ENCODE measurements around the gene RAB26.
"Not testable (repeated sequence)": the region's sequence is repeated elsewhere in the genome, so short reads cannot be mapped to it uniquely, and the experiment has no call there.

Gene RAB26

DNA sequence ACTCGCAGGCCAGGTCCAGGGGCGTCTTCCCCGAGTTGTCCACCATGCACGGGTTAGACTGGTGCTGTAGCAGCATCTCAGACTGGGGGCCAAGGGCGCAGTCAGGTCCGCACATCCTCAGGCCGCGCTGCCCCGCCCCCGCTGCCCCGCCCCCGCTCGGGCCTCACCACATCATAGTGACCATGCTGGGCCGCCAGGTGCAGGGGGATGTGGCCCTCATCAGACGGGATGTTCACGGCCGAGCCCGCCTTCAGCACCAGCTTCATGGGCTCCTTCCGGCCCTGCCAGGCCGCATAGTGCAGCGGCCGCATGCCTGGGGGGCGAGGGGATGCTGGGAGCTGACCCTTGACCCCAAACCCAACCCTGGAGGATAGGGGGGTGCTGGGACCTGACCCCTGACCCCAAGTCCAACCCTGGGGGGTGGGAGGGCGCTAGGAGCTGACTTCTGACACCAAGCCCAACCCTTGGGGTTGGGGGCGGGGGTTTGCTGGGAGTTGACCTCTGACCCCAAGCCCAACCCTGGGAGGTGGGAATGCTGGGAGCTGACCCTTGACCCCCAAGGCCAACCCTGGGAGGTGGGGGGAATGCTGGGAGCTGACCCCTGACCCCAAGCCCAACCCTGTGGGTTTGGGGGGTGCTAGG lies 40.9 kb downstream of the RAB26 start:
- Histone ChIP-seq H3K27ac (no peak overlapping the region), H3K4me3 (no peak overlapping the region)

DNA sequence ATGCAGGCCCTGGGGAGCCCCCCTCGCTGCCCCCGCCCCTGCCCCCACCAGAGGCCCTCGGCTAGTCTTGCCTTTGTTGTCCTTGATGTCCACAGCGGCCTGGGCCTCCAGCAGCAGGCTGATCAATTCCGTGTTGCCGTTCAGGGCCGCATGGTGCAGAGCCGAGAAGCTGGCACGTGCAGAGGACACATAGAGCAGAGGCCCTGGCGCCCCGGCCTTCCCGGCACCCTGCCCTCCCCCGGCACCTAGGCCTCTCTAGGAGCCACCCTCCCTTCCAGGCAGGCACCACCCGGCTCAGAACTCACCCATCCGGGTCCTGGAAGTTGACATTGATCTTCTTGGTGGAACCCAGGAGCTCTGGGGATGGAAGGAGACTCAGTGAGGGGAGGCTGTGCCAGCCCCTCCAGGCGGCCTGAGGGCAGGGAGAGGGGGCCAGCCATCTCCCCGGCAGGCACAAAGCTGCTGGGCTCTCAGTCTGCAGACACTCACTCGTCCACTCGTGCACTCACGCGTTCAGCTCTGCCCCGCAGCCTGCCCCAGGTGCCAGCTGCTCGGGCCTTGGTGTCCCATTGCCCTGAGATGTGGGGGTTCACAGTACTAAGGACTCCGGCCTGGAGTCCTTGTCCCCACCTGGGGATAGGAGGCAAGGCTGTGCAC lies 41.7 kb downstream of the RAB26 start:
- Histone ChIP-seq H3K27ac (no peak overlapping the region), H3K4me3 (no peak overlapping the region)

DNA sequence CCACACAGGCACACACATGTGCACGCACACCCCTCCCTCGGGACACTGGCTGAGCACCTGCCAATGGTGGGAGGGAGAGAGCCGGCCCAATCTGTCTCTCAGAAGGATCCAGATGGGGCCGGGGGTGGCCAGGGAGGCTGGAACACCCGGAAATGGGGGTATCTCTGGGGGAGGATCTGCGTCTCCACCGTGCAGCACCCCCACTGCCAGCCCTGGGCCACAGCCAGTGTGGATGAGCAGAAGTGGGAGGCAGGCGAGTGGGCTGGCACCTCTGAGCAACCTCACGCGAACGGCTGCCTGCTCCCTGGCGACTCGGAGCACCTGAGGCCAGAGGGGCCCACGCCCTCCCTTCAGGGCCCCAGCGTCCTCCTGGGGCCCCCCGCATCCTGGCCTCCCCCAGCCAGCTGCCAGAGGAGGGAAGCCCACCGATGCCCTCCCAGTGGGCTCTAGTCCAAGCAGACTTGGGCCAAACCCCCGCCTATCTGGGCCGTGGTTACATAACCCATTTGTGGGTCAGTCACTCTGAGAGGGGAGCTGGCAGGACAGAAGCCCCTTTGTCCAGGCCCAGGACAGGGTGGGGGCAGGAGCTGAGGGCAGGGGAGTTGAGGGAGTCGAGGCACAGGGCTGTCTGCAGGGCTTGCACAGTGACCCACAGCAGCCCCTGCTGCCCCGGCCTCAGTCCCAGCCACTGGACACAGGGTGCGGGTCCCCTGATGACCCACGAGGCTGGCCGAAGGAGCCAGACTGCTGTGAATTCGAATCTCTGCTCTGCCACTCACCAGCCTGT lies 42.4 kb downstream of the RAB26 start:
- H3K4me3 ChIP-seq = no peak overlapping the region
- H3K27ac ChIP-seq = no peak overlapping the region

DNA sequence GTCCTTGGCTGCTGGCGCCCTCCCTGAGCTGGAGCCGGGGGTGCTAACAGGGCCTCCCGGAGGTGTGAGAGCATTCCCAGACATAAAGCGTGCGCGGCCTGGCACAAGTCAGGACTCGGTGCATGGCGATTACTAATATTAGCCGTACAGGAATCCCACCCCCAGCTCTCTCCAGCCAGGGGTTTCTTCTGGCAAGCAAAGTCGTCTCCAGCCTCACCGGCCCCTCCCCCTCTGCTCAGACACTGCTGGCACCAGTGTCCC lies 43.0 kb downstream of the RAB26 start:
- H3K4me3 ChIP-seq = no peak overlapping the region
- H3K27ac ChIP-seq = no peak overlapping the region

DNA sequence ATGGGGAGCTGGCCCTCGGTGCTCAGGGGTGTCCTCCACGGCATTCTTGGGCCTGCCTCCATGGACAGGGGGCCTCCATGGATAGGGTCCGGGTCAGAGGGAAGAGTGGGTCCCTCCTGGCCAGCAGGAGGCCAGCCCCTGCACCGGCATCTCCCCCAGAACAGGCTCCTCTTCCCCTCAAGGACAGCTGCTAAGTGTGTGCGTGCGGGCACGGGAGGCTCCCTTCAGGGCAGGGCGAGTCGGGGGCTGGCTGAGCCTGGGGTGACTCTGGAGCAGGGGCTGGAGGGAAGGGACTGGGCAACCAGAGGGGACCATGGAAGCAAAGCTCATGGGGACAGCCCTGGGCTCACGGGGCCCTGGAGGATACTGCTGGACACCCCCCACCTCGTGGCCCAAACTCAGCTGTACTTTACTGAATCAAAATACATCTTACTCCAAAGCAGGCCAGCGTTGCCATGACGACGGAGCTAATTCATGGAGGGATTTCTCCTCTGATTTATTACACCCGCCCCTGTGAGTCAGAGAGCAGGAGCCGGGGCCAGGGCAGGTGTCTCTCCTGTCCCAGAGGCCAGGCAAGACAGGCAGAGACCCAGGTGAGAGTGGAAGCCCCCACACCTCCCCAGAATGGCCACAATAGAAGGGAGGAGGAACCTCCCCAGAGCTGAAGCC lies 45.9 kb downstream of the RAB26 start:
- H3K4me3 ChIP-seq = no peak overlapping the region
- H3K27ac ChIP-seq = no peak overlapping the region

DNA sequence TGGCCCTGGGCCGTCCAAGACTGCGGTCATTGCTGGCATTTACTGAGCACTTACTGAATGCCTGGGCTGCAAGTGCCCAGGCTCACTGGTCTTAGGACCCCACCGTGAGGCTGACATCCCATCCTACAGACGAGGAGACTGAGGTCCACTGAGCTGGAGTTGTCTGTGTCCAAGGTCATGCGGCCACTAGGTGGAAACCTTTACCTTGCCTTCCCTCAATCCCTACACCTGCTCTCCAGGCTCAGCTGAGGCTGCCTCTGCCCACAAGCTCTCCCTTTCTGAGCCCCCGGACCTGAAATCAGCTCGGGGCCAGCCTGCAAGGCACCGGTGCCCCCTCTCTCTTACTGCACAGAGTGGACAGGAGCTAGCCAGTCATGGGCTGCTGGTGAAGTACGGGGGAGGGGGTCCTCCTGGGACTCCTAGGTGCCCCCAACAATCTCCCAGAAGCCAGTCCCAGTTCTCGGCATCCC lies 46.5 kb downstream of the RAB26 start:
- Histone ChIP-seq H3K27ac (no peak overlapping the region), H3K4me3 (no peak overlapping the region)

DNA sequence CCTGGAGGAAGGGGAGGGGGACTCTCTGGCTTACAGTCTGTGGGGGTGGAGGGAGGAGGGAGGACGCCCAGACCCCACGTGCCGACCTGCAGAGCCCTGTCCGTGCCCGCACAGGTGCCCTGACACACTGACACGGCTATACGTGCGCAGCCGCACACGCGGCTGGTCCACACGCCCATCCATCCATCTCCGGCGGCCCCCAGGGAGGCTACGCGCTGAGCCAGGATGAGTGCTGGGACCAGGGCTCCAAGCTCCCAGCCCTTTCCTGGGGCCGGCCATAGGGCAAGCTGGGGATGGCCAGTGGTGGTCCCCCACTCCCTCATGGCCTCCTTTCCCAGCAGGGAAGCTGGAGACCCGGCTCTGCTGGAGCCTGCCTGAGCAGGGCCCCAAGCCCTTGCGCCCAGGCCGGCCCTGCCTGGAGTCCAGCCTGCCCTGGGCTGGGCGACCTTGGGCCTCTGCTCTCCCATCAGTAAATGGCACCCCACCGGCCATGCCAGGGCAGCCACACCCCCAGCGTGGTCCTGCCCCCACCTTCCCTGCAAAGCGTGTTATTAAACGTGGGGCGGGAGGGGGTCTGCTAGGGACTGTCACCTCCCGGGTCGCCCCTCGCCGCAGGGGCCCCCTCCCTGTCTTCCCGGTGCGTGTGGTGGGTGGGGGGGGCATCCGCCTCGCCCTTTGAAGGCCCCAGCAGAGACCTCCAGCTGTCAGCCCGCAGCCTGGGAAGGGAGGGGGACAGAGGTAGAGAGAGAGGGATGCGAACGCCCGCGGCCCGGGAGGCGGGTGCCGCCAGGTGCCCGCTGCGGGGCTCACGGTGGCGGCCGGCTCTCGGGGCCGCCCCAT lies 47.1 kb downstream of the RAB26 start:
- Histone ChIP-seq H3K4me3 (peak overlapping the region in 6 of 7 experiments; percentile 3 to 49 (median 24)), H3K27ac (peak overlapping the region in 1 of 21 experiments; percentile 3)

DNA sequence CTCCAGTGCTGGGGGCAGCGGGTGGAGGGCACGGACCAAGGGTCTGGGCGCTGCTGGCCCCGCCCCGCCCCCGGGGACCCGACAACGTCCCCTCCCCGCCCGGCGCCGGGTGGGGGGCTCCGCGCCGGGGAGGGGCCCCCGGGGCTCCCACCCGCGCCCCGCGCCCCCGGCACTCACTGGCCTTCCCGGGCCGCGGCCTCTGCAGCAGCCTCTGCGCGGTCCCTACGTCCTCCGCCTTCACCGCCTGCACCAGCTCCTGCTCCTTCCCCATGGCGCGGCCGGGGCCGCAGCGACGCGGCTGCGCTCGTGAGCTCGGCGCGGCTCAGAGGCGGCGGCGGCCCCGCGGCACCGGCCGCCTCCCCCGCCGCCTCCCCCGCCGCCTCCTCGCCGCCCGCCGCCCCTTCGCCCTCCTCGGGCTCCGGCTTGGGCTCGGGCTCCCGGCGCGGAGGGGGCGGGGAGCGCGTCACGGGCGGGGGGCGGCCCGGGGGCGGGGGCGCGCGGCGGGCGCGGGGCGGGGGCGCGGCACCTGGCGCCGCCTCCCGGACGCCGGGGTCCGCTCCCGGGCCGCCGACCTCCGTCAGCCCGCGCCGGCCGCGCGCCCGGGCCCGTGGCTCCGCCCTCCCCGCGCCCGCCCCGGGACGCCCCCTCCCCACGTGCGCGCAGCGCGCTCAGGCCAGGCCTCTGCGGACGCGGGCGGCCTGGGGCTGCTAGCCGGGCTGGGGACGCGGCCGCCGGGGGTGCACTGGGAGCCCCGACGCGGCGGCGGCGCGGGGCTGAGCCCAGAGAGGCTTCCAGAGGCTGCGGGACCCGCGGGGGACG lies 47.9 kb downstream of the RAB26 start, which contains the start of gene CASKIN1:
CASKIN1 (minus strand) TSS at position 444 of the 819 bp plus-strand sequence; CDS start at position 271, 173 bp downstream.
- Histone ChIP-seq H3K4me3 (peak within 1 kb of the TSS in 6 of 7 experiments; percentile 3 to 49 (median 24)), H3K27ac (peak within 1 kb of the TSS in 1 of 21 experiments; percentile 3)

DNA sequence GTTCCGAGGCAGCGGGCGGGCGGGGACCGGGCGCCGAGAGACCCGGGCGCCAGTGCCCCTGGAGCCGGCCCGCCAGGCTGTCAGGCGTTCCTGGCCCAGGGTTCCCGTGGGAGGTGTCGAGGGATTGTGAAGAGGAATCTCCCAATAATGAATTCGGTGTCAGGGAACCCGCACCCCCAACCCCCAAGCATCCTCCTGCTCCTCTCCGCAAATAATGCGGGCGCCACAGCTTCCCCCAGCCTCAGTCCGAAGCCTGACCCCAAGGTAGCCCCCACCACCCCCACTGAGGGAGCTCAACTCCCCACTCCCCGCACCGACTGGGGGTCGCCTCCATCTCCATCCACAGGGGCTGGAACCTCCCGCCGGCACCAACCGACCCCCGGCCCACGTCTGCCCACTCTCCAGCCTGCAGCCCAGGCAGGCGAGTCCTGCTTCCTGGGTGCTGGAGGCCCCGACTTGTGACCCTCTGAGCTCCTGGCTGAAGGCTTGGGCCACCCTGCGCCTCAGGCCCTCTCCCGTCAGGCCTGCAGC lies 48.6 kb downstream of the RAB26 start:
- Histone ChIP-seq H3K4me3 (peak overlapping the region in 2 of 7 experiments; percentile 7 to 27), H3K27ac (no peak overlapping the region)

DNA sequence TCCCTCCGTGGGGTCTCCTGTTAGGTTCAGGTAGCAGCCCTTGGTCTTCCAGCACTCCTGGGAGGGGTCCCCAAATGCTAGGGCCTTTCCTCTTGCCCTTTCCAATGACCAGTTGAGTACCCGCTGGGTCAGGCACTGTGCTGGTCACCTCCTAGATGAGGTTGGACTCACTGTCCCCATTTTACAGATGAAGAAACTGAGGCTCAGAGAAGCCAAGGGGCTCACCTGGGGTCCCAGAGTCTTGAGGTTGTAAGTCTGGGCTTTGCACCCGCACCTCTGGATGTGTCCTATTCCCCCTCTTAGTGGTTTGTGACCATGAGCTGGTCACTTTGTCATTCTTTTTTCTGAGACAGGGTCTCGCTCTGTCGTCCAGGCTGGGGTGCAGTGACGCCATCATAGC lies 49.3 kb downstream of the RAB26 start:
- Histone ChIP-seq H3K4me3 (no peak overlapping the region), H3K27ac (no peak overlapping the region)

DNA sequence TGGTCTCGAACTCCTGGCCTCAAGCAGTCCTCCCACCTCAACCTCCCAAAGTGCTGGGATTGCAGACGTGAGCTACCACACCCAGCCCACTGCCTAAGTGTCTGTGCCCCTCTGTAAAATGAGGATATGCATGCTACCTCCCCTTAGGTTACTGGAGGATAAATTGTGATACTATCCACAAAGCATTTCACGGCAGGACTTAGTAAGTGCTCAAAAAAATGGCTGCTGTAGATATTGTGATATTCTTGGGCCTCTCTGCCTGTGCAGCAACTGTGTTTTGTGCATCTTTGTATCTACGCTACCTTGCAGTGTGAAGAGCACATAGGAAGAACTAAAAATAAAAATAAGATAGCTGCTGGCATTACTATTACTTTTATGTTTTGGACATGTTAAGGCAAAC lies 49.9 kb downstream of the RAB26 start:
- no peak overlapping the region for H3K4me3 ChIP-seq
- no peak overlapping the region for H3K27ac ChIP-seq

DNA sequence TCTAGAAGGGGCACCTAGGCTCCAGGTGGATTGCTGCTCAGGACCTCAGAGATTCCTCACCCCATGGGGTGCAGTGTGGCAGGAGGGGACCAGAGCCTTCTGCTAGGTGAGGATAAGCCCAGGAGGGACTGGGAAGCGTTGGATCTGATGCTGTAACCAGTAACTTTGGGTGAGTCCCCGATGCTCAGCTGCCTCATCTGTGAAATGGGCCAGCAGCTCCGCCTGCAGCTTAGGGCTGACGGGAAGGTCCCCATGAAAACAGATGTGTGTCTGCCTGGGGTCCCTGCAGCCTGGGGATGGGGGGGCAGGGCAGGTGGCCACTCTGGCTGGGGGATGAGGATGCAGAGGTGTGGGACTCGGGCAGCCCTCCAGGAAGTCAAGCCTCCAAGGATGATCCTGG lies 50.7 kb downstream of the RAB26 start:
- H3K27ac ChIP-seq = no peak overlapping the region
- no peak overlapping the region for H3K4me3 ChIP-seq

DNA sequence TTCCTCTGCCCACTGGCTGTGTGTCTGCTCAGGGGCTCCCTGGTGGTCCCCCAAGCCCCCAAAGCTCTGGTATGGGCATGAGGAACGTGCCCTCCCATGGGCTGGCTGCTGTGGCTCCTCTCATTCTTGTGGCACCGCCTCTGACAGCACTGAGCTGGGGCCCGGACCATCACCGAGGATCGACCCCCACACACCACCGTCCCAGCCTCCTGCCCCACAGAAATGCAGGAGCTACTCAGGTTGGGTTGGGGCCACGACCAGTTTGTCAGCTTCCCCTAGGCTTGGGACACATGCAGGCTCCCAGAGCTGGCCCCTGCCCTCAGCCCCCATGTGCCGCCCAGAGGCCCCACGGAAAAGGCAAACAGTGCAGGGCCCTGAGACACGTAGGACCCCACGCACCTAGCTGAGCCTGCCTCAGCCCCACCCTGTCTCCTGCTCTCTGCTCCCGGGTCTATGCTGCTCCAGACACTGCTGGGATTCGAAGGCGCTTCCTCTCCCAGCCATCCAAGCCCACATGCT lies 51.3 kb downstream of the RAB26 start:
- Histone ChIP-seq H3K27ac (no peak overlapping the region), H3K4me3 (no peak overlapping the region)

DNA sequence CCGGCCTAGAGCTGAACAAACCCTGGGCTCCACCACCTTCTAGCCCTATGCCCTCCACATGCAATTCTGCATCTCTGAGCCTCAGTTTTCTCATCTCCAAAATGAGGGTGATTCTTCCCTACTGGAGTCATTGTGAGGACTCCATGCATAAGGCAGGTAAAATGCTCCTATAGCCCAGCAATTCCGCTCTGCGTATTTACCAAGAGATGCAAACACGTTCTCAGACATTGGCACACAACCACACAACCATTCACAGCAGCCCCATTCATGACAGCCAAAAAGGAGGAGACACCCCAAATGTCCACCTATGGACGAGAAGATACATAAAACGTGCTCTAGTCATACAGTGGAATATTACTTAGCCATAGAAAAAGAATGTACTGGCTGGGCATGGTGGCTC lies 51.9 kb downstream of the RAB26 start:
- Histone ChIP-seq H3K4me3 (no peak overlapping the region), H3K27ac (no peak overlapping the region)

DNA sequence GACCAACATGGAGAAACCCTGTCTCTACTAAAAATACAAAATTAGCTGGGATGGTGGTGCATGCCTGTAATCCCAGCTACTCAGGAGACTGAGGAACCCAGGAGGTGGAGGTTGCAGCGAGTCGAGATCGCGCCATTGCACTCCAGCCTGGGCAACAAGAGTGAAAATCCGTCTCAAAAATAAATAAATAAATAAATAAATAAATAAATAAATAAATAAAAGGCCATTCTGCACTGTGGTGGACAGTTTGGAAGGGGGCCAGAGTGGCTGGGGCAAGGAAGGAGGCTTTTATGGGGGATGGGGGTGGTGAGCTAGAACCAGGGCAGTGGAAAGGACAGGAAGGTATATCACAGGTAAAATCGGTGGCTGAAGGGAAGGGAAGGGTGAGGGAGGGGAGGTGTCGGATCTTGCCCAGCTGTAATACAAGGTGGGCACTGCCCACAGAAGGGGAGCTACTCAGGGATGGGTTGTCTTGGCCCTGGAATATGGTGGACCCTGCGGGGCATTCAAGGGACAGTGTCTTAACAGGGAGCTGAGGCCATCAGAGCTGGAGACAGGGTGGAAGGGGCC lies 54.8 kb downstream of the RAB26 start:
- H3K27ac ChIP-seq, H3K4me3 ChIP-seq: not testable (repeated sequence)

Data from skin epidermis (tissue), 12 donors.